AG09309 (cell line): ENCODE measurements around the gene PLEKHM2.

Experiments used
- DNase-seq: peaks from one replicate; pipeline ENCODE4 v3.0.0-alpha.2; 2010; ENCODE audit warnings: low read depth
- H3K4me3 ChIP-seq: 2 replicates; pipeline ENCODE4 v1.5.1; 2011; ENCODE audit warnings: mild to moderate bottlenecking, low read depth, low read length, moderate library complexity; ENCODE audit not compliant: control insufficient read depth
- CTCF ChIP-seq: IDR thresholded peaks from 2 replicates; pipeline ENCODE4 v1.5.1; 2011; ENCODE audit warnings: mild to moderate bottlenecking, low read depth, low read length, inconsistent platforms; ENCODE audit not compliant: insufficient read depth, control insufficient read depth; ENCODE audit errors: missing control alignments

Gene PLEKHM2

GRCh38 chr1:15671430-15671829, 12.7 kb upstream of the PLEKHM2 start:
- no peak overlapping the region for H3K4me3 ChIP-seq
- TF ChIP-seq CTCF, result no peak
- DNase-seq, result no peak

GRCh38 chr1:15674386-15675159, 9.5 kb upstream of the PLEKHM2 start:
- no peak for DNase-seq
- no peak for TF ChIP-seq CTCF

DNA sequence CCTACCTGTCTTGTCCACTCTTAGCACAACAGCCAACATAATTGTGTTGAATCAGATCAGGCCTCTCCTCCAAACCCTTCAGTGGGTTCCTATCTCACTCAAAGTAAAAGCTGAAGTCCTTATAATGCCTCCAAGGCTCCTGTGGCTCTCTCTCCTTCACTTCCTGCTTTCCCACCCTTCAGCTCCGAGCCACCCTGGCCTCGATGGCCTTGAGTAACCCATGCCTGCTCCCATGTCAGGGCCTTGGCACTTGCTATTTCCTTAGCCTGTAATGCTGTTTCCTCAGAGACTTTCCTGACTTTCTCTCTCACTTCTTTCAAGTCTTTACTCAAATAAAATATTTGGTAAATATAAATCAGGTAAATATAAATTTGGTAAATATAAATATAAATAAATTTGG, 8.1 kb upstream of the PLEKHM2 start:
- no peak for DNase-seq

More at GRCh38 chr1:15674386-15675159, 9.5 kb upstream of the PLEKHM2 start:
- H3K4me3 ChIP-seq, result no peak overlapping the region

GRCh38 chr1:15676688-15677661, 7.1 kb upstream of the PLEKHM2 start:
- DNase-seq, result no peak
- no peak for TF ChIP-seq CTCF
- no peak overlapping the region for H3K4me3 ChIP-seq

More for the DNA sequence above, 8.1 kb upstream of the PLEKHM2 start:
- no peak for TF ChIP-seq CTCF
- H3K4me3 ChIP-seq, result no peak overlapping the region

GRCh38 chr1:15678578-15678977, 5.5 kb upstream of the PLEKHM2 start:
- no peak overlapping the region for H3K4me3 ChIP-seq
- no peak for TF ChIP-seq CTCF
- DNase-seq, result peak; percentile 33

GRCh38 chr1:15680131-15680530, 4.0 kb upstream of the PLEKHM2 start:
- DNase-seq, result peak; percentile 65
- TF ChIP-seq CTCF, result no peak
- H3K4me3 ChIP-seq, result no peak overlapping the region
